ENCODE data around the gene RACGAP1.

Gene RACGAP1

DNA sequence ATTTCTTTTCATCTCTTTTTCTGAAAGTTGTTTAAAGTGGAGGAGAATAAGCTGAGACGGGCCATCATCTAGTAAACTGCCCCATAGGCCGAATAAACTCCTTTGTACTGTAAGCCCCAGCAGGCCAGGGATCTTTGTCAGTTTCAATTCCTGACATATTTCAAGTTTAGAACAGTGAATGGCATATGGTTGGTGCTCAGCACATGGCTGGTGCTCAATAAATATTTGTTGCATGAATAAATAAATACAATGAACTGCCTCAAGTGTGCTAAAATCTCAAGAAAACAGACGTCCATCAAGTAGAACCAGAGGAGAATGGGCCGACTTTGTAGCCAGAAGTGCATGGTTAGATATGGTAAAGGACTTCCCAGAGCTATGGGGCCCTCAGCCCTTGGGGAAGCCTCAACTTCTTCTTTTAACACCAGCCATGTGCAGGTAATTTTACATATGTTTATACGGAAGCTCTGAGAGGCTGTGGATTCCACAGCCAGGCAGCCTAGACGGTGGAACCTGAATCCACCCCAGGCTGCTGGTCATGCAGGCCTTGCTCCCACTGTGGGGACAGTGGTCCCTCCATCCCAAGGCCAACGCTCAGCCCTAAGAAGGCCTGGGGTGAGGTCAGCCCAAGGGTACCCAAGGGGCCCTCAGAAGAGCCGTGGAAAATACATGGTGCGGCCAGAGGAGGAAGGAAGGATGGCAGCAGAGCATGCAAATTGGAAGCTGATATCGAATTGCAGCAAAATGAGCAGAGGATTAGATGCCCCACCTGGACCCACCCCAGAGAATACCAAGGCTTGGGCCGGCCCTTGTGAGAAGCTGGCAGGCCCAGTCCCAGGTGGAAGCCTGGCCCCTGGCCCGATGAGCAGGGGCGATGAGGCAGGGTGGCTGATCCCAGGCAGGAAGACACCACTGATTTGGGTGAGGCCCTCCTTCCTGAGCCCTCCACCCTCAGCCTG is 83.5 kb downstream of the RACGAP1 start:
- no peak for DNase-seq (ENCODE audit: low read depth)

DNA sequence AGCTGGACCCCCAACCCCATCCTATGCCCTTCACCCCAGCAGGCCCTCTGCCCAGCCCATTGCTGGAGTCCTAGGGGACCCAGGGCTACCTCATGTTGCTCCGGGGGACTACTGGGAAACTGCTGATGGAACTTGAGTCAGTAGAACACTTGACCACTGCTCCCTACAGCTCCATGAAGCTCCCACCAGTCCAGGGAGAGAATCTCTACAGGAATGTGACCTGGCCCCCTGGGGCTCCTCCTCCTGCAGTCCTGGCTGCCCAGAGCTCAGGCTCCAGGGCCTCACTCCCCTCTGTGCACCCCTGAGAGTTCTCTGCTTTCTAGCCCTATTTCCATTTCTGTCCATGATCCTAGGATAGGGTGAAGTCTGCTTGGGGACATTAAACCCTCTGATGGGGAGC is 85.6 kb downstream of the RACGAP1 start:
- DNase-seq (ENCODE audit: low read depth) = no peak

DNA sequence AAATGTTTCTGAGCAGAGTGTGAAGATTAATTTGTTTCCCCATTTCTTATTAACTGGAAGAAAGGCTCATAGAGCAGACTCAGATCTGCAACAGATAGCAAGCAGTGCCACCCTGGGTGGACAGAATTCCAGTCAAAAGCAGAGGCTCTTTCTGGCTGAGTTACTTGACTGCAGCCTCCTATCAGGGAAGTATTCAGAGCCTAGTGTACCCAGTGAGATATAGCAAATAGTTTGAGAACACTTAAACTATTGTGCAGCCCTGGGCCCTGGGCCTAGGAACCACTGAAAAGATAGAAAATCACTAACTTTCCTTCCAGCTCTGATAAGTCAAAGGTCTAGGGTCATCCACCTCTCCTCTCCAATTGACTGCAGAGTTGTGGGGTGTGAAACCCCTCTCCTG is 86.0 kb downstream of the RACGAP1 start:
- no peak for DNase-seq (ENCODE audit: low read depth)
